GM21367 (cell line): ENCODE measurements around the gene MGLL.
A peak's percentile ranks its signal among the peaks of the same experiment; 100 is the strongest.

Experiments used
- ATAC-seq: cut with Tn5 transposase; IDR thresholded peaks from one replicate; pipeline ENCODE4 v1.9.1; 2021; ENCODE audit not compliant: unreplicated experiment

The MGLL gene

GRCh38 chr3:127791221-127791913 lies 30.9 kb downstream of the MGLL start:
- ATAC-seq: peak; percentile 79

GRCh38 chr3:127790882-127791183 lies 31.5 kb downstream of the MGLL start:
- no peak for ATAC-seq

- no peak for ATAC-seq
Observed at GRCh38 chr3:127789990-127790881, 32.1 kb downstream of the MGLL start.

DNA sequence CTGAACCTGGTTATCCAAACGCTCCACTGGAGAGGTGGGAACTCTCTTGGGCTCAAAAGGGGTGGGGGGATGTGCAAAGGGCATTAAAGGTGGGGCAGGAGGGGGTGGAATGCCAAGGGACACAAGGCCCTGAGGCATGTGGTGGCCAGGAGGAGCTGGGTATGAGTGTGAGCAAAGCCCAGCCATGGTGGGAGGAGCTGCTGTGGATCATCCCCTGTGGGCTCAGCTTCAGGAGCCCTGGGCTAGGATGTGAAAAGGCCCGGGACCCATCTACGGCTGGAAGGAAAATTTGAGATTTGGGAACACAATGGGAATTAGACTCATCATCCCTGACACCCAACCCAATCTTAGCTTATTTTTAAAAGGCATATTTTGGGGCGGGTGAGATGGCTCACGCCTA lies 33.3 kb downstream of the MGLL start:
- ATAC-seq: no peak

DNA sequence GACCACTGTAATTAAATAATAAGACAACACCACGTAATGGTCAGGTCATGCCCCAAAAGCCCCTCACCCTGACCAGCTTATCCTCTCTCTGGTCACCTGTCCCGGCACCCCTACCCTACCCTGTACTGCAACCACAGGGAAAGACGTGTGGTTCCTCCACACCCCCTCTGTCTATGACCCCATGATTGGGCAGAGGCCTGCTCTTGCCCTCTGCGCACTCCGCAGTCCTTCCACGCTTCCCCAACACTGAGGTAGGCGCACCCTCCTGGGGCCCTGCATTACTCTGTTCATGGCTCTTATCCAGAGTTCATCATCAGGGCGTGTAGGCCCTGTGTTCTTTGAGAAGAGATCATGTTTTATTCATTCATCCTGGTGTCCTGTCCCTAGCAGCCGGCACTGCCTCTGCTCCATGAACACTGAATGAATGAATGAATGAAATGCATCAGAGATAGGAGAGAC lies 33.8 kb downstream of the MGLL start:
- no peak for ATAC-seq

- ATAC-seq: no peak
Observed at GRCh38 chr3:127787571-127788365, 34.5 kb downstream of the MGLL start.

- ATAC-seq: no peak
Observed at GRCh38 chr3:127787071-127787490, 35.2 kb downstream of the MGLL start.

GRCh38 chr3:127786353-127787070 lies 35.8 kb downstream of the MGLL start:
- ATAC-seq: no peak

DNA sequence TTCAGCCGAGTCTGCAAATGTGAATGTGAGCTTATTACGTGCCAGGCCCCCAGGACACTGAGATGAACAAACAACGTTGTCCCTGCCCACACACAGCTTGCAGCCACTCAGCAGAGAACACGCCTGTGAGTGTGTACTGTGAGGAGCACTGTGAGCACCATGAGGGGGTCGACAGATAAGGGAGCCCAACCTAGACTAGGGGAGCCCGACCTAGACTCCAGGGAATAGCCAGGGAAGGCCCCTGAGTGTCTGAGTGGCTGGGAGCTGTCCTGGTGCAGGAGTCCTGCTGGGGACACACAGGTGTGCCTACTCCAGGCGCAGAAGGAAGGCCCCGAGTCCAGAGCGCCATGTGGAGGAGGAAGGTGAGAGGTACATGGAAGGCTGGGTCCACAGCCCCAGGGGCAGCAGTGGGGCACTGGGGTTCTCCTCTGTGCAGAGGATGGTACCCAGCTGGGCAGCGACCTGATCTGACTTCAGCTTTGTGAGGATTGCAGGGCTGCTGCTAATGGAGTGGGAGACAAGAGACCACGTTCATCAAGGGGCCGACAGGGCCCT lies 36.5 kb downstream of the MGLL start:
- no peak for ATAC-seq

- ATAC-seq: no peak
Observed at GRCh38 chr3:127784865-127785710, 37.2 kb downstream of the MGLL start.

GRCh38 chr3:127784283-127784682 lies 38.0 kb downstream of the MGLL start:
- no peak for ATAC-seq

GRCh38 chr3:127783642-127784160 lies 38.6 kb downstream of the MGLL start:
- ATAC-seq: no peak

DNA sequence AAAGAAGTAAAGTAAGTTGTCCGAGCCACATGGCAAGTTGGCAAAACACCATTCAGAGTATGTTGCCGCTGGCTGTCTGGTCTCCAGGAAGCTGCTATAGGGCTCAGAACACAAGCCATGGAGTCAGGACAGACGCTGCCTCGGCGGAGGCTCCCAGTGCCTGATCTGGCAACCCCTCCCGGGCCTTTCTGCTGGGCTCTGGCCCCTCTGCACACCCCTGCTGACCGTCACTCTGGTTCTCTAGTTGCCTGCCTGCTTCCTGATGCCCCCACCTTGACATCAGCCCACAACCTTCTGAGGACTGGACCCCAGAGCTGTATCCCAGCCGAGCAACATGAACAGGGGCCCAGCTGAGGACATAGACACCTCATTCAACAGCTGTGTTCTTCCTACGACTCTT lies 39.1 kb downstream of the MGLL start:
- ATAC-seq: no peak

- ATAC-seq: no peak
Observed at GRCh38 chr3:127781411-127782001, 40.8 kb downstream of the MGLL start.

- ATAC-seq: no peak
Observed at GRCh38 chr3:127780536-127781400, 41.5 kb downstream of the MGLL start.

DNA sequence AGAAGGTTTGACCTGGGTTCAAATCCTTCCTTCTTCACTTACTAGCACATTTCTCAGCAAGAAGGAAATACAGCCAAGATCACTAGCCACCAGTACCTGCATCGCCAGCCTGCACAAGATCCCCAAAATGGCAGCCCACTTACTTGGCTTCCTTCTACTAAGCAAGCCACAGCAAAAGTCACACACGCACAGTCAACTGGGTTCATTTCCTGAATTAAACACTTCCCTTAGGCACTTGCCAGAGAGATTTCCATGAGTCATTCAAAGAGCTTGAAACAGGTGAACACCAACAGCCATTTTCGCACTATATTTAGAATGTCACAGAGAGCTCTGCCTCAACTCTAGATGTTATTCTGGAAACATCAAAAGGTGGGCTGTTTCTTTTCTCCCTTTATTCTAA lies 42.6 kb downstream of the MGLL start:
- ATAC-seq: no peak

GRCh38 chr3:127777921-127778656 lies 44.2 kb downstream of the MGLL start:
- no peak for ATAC-seq
